HG02798 (cell line): ENCODE measurements around the gene CDC5L.
A peak's percentile ranks its signal among the peaks of the same experiment; 100 is the strongest.
"Not testable (repeated sequence)": the region's sequence is repeated elsewhere in the genome, so short reads cannot be mapped to it uniquely, and the experiment has no call there.

Experiments used
- ATAC-seq: cut with Tn5 transposase; IDR thresholded peaks from one replicate; pipeline ENCODE4 v1.9.1; 2021; ENCODE audit warnings: mild to moderate bottlenecking; ENCODE audit not compliant: unreplicated experiment, poor library complexity

CDC5L gene

DNA sequence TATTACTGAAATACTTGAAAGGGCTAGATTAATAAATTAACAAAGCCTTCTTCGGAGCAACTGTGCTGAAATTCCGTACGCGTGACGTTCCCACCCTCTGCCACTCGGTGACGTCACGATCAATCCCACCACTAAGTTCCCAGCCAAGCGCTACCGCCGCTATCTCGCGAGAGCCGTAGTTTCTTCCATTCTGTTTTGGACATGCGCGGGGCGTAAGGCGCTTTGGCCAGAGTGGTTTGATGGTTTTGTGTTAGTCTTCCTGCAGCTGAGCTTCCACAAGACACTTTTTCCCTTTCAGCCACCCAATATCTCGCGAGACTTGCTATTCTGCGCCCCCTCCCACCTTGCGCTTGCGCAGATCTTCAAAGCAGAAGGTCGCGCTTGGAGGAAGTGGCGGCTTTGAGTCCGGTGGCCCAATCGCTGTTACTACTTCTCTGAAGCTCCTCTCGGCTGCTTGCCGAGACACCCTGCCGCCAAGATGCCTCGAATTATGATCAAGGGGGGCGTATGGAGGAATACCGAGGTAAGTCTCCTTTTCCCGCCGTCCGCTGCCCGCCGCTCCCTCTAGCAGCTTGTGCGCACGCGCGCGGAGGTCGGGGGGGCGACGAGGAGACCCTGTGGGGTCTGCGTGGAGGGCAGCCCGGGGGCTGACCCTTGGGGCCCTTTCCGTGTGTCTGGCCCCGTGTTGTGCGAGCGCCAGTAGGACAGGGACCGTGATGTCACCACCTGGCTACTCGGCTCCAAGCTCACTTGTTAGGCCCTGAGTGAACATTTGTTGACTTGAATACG, at the start of gene CDC5L:
Gene CDC5L, plus strand, starts transcription at position 361 of the 789 bp plus-strand sequence. Its CDS starts 118 bp downstream, at position 479.
- ATAC-seq: peak; percentile 92

DNA sequence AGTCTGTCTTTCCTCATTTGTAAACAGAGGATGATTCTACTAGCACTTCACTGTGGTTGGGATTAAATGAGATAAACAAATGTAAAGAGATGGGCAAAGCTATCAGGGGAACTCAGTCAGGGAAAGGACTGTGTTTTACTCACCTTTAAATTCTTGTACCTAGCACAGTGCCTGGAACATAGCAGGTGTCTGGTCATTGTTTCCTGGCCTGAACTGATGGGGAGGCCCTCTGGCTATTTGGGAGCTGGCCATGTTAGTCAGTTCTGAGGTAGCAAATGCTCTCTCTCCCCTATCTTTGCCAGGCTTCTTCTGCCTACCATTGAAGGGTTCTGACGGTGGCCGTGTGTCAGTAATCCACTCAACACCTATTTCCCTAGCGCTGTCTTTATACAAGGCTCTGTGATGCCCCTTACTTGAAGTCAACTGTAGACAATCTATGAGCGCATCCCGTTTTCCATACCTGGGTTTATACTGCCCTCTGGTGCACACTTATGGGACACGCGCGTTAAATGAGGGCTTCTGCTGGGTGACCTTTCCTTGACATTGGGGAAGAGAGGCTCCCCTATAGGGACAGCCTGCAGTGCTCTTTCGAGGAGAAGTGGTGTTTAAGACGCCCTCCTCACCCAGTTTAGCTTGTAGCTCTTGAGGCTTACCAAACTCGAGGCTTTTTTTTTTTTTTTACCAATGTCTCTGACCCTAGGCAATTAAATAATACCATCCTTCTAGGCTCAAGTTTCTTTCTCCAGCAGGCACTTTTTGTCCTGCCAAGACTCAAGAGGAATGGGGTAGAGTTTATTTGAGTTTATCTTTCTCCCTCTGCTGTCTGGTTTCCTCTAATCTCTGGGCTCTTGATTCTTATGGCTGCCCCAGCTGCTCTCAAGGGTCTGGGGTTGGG, 49.0 kb upstream of the CDC5L start:
- peak; percentile 71 for ATAC-seq

DNA sequence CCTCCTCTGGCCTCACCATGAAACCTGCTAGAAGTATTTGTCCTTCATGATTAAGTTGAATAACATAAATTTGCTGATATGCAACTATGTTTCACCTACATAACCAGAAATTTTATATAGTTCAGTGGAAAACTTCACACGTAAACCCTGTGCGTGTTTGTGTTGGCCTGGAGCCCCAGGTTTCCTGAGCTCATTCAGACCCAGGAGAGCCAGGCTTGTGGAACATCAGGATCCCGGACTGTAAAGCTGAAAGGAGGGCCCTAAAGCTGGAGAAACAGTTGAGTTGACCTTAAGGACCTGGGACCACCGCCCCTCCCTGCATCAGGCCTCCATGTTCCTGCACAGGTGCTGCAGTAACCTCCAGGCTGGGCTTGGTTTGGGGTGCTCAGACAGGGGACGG, 48.2 kb upstream of the CDC5L start:
- no peak for ATAC-seq

DNA sequence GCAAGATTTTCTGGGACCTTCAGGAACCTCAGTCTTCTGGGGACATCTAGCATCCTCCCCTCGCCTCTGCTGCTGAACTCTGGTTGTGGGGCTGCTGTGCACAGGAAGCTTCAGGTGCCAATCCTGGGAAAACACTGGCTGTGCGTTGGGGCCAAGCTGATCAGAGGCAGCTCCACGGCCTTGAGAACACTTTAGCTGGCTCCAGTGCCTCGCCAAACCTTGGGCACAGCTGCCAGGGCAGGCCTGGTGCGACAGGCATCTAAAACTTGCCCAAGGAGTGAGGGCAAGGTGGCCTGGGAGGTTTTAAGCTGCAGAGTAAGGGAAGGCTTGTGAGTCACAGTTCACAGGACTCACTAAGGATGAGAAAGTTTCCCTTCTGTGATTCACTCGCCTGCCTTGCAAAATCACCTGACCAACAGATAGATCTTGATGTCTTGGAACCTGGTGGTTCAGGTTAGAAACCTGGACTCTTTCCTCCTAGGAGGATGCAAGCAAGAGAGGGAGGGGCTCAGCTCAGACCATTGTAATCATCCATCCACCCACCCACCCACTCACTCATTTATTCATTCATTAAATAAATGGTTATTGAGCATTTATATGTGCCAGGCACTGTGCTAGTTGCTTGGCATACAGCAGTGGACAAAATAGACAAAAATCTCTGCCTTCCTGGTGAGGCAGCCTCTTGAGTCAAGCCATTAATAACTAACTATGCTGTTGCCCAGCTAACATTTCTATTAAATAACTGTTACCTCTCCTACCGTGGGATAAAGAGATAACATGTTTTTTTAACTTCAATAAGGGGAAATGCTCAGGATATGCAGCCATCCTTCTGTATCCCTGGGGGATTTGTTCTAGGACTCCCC, 47.5 kb upstream of the CDC5L start:
- ATAC-seq: no peak

DNA sequence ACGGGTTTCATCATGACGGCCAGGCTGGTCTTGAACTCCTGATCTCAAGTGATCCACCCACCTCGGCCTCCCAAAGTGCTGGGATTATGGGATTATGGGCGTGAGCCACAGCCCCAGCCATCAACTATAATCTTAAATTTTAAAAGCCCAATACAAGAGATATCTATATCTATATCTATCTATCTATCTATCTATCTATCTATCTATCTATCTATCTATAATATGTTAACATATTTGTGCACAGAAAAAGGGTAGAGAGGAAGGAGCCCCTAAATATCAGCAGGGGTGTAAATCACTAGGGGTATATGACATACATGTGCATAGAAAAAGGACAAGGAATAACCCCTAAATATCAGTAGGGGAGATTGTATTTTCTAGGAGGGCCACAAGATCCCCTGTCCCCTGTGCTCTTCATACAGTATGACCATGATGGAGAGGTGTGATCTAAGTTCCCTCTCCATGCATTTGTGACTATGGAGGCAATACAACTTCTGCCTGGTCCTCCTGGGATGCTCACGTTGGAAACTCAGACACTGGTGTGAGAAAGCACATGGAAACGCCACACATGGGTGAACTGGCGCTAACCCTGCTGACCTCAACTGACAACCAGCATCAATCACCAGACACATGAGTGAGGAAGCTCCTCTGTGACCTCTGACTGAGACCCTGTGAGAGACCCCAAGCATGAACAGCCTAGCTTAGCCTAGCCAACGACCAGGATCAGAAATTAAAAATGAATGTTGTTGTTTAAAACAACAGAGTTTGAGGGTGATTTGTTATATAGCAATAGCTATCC, 46.2 kb upstream of the CDC5L start:
- ATAC-seq: no peak

DNA sequence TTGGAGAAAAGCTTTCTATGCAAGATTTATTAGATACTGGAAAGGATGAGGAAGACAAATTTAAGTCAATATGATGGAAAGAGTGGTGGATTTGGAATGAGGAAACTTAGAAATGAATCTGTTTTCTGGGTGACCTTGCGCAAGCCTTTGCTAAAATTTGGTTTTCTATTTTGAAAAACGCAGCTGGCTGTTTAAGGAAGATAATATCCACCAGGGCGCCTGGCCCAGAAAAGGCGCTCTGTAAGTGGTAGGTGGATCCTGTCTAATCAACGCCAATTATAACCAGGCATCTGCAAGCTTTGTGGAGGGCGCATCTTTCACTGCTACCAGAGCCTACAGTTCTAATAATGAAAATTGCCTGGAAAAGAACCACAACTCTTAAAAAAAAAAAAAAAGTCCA, 45.5 kb upstream of the CDC5L start:
- no peak for ATAC-seq

DNA sequence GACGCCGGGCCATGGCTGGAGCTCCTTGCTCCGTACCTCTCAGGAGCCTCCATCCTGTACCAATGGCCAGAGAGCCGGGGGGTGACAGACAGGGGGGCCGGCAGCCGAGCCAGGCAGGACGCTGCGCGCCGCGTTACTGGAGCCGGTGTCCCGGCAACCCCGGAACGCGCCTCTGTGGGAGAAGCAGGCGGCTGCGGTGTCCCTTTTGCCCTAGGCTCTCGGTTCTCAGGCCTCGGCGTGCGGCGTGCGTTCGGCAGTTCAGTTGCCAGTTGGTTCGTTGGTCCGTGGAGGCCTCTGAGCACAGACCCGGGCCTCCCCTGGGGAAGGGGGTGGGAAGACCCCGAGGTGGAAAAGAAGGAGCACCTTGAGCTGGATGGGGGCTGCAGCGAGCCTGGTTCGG, 45.0 kb upstream of the CDC5L start, which contains the start of gene SPATS1:
Gene SPATS1, plus strand, starts transcription at position 162 of the 400 bp plus-strand sequence. CDS start 446 bp downstream, outside the sequence.
- ATAC-seq: no peak

DNA sequence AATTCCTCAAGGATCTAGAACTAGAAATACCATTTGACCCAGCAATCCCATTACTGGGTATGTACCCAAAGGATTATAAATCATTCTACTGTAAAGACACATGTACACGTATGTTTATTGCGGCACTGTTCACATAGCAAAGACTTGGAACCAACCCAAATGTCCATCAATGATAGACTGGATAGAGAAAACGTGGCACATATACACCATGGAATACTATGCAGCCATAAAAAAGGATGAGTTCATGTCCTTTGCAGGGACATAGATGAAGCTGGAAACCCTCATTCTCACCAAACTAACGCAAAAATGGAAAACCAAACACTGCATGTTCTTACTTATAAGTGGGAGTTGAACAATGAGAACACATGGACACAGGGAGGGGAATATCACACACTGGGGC, 40.7 kb upstream of the CDC5L start:
- ATAC-seq: not testable (repeated sequence)

DNA sequence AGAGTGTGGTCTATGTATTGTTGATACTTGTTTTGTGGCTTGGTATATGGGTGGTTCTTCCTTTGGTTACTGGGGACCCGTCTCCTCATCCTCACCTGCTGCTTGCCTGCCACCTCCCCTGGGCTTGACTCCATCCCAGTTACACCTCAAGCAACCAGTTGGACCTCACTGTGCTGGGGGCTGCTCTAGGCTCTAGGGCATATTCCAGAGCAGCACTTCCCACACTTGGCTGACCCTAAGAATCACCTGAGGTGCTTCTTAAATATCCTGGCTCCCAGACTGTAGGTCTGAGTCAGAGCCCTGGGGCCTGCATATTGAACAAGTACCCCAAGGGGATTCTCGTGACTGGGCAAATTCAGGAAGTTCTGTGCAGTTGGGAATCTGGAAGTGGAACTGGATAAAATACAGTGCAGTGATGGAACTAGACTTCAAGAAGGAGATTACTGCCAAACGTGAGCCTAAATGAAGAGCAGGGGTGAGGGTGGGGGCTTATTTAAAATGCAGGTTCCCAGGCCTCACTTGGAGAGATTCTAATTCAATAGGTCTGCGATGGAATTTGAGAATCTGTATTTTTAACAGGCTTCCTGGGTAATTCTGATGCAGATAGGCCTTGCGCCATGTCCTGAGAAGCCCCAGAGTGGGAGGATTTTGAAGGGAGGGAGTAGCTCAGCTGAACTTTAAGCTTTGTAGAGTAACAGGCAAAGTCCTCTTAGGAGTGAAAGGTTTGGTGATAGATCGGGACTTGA, 37.4 kb upstream of the CDC5L start:
- ATAC-seq: no peak

DNA sequence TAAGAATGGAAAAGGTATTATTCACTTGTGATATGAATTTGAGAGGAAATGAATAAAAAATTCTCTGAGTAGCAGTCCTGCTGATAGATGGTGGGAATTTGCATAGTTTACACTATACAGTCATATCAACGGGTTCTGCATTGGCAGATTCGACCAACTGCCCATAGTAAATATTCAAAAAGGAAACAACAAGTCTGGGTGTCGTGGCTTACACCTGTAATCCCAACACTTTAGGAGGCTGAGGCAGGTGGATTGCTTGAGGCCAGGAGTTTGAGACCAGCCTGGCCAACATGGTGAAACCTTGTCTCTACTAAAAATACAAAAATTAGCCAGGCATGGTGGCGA, 36.9 kb upstream of the CDC5L start:
- ATAC-seq: not testable (repeated sequence)

DNA sequence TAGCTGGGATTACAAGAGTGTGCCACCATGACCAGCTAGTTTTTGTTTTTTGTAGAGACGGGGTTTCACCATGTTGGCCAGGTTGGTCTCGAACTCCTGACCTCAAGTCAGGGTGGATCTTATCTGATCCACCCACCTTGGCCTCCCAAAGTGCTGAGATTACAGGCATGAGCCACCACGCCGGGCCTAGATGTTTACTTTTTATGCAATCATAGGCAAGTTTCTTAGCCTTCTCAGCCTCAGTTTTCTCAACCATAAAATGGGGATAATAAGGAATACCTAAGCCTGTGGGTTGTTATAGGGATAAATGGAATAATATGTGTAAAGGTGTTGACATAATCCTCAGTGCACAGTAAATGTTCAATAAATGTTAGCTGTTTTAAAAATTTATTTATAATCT, 35.2 kb upstream of the CDC5L start:
- no peak for ATAC-seq

DNA sequence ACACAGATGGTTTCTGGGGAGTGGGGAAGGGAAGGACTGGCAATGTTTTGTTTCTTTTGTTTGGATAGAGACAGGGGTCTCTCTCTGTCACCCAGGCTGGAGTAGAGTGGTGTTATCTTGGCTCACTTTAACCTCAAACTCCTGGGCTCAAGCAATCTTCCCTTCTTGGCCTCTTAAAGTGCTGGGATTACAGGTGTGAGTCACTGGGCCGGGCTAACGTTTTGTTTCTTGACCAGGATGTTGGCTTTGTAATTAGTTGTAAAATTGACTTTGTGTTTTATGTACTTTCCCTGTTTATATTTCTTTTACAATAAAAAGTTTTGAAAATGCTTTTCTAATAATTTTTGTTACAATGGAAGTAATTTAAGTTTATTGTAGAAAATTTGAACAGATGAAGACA, 34.2 kb upstream of the CDC5L start:
- no peak for ATAC-seq

DNA sequence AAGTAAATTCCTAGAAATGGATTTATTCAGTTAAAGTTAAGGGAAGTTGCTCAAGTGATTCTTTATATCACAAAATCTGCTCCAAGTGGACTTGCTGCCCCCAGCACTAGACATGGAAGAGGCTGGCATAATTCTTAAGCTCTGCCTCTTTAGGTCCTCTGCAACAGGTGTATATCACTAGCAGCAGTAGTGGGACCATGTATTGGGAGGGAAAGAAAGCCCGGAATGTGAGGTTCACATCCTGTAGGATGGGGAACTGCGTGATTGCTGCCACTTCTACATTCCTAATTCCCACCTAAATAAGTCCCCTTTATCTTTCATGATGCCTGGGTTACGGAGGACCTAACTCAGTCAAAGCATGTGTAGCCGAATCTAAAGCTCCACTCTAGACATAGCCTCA, 31.9 kb upstream of the CDC5L start:
- ATAC-seq: no peak

DNA sequence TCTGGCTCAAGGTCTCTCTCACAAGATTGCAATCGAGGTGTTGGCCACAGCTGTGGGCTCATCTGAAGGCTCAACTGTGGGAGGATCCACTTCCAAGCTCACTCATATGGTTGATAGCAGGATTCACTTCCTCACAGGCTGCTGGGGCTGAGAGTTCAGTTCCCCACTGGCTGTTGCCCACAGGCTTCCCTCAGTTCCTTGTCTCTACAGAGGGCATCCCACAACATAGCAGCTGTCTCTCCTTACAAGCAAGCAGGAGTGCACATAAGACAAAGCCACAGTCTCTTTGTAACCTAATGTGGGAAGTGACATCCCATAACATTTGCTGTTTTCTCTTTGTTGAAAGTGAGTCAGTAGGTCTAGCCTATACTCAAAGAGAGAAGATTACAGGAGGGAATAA, 31.0 kb upstream of the CDC5L start:
- no peak for ATAC-seq

DNA sequence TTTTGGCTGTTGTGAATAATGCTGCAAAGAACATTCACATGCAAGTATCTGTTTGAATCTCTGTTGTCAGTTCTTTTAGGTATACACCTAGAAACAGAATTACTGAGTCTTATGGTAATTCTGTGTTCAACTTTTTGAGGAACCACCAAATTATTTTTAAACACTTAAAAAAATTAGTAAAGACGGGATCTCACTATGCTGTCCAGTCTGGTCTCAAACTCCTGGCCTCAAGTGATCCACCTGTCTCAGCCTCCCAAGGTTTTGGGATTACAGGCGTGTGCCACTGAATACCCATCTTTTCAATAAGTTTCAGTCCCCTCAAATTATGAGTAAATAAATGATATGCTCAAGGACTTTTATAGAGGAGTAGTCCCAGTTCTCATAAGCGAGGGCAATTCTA, 27.5 kb upstream of the CDC5L start:
- ATAC-seq: no peak

DNA sequence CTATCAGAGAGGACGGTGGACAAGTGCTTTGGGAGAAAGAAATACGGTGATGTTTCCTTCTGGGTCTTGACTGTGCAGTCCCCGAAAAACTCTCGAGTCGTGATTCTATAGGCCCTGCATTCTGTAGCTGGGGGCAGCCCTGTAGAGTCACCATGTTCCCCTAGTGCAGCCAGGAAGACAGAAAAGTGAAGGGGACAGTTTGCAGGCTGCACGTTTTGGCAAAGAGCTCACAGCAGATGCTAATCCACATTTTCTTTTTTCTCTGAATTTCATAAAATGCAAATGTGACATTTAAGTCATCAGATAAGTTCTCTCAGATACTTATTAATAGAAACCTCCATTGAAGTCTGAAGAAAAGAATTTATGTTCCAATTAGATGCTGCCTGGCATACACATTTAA, 25.6 kb upstream of the CDC5L start:
- ATAC-seq: no peak

DNA sequence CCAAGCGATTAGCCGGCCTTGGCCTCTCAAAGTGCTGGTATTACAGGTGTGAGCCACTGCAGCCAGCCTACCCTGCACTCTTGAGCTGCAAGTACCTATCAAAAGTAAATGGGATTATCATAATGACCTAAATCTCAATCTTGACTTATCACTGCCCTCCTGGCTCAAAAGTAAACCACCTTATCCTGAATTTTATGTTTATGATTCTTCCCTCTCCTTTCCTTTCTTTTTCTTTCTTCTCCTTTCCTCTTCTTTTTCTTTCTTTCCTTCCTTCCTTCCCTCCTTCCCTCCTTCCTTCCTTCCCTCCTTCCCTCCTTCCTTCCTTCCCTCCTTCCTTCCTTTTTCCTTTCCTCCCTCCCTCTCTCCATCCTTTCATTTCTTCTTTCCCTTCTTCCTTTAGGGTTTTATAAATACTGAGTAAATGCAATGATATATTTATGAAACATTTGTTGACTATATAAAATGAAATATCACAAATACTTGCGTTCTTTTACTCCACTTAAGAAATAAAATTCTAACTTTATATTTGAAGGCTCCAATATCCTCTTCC, 24.1 kb upstream of the CDC5L start:
- no peak for ATAC-seq

DNA sequence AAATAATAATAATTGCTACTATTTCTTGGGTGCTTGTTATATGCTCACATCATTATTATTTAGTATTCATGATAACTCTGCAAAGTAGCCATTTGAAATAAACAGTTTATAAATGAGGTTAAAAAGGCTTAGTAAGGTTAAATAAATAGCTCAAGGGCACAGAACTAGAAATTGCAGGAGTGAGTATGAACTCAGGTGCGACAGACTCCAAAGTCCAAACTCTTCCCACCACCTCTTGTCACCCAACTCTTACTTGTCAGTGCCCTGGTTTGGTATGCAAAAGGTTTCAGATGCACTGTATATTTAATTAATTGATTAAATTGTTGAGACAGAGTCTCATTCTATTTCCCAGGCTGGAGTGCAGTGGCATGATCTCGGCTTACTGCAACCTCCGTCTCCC, 20.7 kb upstream of the CDC5L start:
- no peak for ATAC-seq

DNA sequence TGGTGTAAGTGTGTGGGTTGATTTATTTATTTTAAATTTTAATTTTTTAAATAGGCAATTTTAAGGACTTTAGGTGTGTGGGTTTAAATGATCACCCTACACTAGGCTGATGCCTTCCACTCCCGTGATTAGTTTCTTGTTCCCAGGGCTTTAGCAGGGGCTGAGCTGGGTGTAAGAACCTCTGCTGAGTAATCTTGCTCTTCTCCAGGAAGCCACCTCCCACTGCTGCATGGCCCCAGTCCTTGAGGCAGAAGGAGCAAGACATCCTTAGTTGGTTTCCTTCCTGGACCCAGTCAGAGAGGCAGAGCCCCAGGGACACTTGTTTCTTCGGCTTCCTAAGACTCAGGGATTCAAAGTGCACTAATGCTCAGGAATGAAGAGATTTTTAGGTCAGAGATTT, 19.8 kb upstream of the CDC5L start:
- ATAC-seq: no peak
